Neutrophil (primary cell): ENCODE measurements around the gene RAET1L.
"Not testable (repeated sequence)": the region's sequence is repeated elsewhere in the genome, so short reads cannot be mapped to it uniquely, and the experiment has no call there.

Source experiments
- H3K27ac ChIP-seq: fragments of 200-600 bp; sonication (generic); 2 replicates; pipeline ENCODE4 v1.5.1; 2016; ENCODE audit warnings: mild to moderate bottlenecking, moderate library complexity
- H3K27me3 ChIP-seq: fragments of 200-600 bp; sonication (generic); 2 replicates; pipeline ENCODE4 v1.6.0; 2016; ENCODE audit warnings: mild to moderate bottlenecking
- H3K36me3 ChIP-seq: fragments of 200-600 bp; sonication (generic); 2 replicates; pipeline ENCODE4 v1.5.1; 2017
- H3K4me1 ChIP-seq, 2 experiments: fragments of 200-600 bp in 1 of 2; sonication (generic) in 1 of 2; 1 replicate in 1 of 2; 2 replicates in 1 of 2; pipeline versions ENCODE4 v1.5.1 to v1.6.1; 2013 to 2016; ENCODE audit warnings: low read depth in 1 of 2, low read length in 1 of 2, mild to moderate bottlenecking in 1 of 2, moderate library complexity in 1 of 2; ENCODE audit not compliant: control insufficient read depth in 1 of 2, insufficient read depth in 1 of 2
- H3K4me3 ChIP-seq, 2 experiments: fragments of 200-600 bp in 1 of 2; sonication (generic) in 1 of 2; 1 replicate in 1 of 2; 2 replicates in 1 of 2; pipeline ENCODE4 v1.5.1; 2013 to 2016; ENCODE audit warnings: low read depth in 1 of 2, low read length in 1 of 2, mild to moderate bottlenecking in 1 of 2, moderate library complexity in 1 of 2
- H3K9me3 ChIP-seq: fragments of 200-600 bp; sonication (generic); 2 replicates; pipeline ENCODE4 v1.5.1; 2016
- TF ChIP-seq, protein P1 (sequence below): fragments of 200-600 bp; sonication (generic); IDR thresholded peaks from 2 replicates; pipeline ENCODE4 v1.5.1; 2016; ENCODE audit warnings: antibody characterized with exemption

The RAET1L gene

DNA sequence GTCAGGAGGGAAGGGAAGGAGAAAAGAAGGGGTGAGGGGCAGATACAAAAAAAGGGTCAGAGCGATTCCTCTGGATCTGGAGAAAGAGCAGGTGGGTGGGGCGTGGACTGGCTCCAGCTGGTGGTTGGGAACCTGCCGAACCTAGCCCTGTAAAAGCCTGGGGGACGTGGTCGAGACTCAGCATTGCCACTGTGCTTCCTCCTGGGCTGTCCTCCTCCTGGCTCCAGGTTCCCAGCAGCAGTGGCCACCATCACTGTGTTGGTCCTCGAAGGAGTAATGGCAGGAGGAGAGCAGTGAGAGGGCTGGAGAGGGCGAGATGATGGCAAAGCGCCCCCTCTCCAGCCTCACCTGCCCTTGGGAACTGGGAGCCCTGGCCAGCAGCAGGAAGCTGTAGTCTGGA, 3.5 kb upstream of the RAET1L start:
- Histone ChIP-seq H3K27ac (no peak overlapping the region), H3K9me3 (no peaks in the 10 kb centered on the region), H3K4me3 (no peak overlapping the region), H3K4me1 (no peaks in the 10 kb centered on the region), H3K36me3 (no peaks in the 10 kb centered on the region), H3K27me3 (peaks cover 92% of the 10 kb centered on the region)
- TF ChIP-seq, protein P1, sequence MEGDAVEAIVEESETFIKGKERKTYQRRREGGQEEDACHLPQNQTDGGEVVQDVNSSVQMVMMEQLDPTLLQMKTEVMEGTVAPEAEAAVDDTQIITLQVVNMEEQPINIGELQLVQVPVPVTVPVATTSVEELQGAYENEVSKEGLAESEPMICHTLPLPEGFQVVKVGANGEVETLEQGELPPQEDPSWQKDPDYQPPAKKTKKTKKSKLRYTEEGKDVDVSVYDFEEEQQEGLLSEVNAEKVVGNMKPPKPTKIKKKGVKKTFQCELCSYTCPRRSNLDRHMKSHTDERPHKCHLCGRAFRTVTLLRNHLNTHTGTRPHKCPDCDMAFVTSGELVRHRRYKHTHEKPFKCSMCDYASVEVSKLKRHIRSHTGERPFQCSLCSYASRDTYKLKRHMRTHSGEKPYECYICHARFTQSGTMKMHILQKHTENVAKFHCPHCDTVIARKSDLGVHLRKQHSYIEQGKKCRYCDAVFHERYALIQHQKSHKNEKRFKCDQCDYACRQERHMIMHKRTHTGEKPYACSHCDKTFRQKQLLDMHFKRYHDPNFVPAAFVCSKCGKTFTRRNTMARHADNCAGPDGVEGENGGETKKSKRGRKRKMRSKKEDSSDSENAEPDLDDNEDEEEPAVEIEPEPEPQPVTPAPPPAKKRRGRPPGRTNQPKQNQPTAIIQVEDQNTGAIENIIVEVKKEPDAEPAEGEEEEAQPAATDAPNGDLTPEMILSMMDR: no peak

DNA sequence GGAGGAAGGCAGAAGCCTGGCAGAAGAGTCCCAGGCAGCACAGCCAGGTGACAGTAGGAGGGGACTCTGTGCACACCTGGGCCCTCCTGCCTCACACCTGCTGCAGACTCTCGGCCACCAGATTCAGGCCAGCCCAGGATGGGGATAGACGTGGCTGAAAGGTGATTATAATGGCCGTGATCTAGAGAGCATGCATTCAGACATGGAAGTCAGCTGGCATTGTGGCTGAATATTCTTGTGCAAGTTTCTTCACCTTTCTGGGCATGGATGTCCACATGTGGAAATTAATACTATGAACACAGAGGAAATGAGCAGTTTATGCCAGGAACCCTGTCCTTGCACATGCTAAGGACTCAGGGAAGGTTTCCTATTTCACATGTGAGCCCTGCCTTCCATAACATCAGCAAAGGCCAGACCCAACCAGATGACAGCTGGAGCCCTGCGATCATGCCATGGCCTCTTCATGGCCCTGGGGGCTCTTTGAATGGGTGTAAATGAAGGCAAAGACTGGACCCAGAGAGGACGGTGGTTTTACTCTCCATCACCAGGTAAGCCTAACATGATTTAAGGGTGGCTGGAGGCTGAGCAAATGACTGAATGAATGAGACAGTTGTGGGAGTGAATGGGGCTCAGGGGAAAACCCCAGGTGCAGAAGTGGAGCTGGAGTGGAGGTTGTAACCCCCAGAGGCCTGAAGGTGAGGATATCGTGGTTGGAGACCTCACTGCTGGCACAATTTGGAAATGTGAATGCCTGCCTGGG, 2.7 kb upstream of the RAET1L start:
- Histone ChIP-seq H3K27me3 (peaks cover 91% of the 10 kb centered on the region), H3K36me3 (no peaks in the 10 kb centered on the region)

DNA sequence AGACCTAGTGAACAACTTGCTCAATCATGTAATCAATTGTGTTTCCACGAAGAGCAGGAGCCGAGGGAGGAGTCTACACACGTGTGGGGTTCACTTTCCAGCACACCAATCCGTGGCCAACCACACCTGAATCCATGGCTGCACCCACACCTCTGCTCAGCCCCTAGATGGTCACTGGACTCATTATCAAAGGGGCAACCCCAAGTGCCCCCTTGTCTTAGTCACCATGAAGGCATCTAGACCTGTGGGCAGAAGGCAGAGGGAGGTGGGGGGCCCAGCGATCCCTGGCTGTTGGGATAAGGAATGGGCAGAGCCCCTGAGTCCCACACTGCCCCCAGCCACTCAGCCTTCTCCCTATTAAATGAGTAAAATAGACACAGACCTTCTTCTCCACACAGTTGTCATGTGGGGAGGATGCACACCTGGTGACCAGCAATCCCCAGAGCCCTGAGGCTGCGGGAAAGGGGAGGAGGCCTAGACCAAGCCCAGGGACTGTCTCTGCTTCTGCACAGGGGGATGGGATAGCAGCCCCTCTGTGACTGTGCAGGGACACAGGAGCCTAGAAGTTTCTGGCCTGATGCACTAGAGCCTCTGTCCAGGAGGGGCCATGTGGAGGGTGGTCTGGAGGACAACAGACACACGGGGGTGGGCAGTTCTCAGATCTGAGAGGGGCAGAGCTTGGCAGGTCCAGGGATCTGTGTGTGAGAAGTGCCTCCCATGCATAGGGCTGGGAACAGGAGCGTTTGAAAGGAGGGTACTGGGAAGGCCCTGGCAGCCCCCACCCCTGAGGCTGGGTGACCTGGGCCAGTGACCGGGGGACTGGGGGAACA, 1.9 kb upstream of the RAET1L start:
- Histone ChIP-seq H3K27ac (no peak overlapping the region), H3K4me1 (no peaks in the 10 kb centered on the region), H3K36me3 (no peaks in the 10 kb centered on the region), H3K4me3 (no peak overlapping the region), H3K27me3 (peaks cover 85% of the 10 kb centered on the region), H3K9me3 (no peaks in the 10 kb centered on the region)
- TF ChIP-seq, protein P1: no peak

More for the DNA sequence above, 2.7 kb upstream of the RAET1L start:
- TF ChIP-seq, protein P1: no peak
- Histone ChIP-seq H3K27ac (no peak overlapping the region), H3K4me3 (no peak overlapping the region), H3K4me1 (no peaks in the 10 kb centered on the region), H3K9me3 (no peaks in the 10 kb centered on the region)

DNA sequence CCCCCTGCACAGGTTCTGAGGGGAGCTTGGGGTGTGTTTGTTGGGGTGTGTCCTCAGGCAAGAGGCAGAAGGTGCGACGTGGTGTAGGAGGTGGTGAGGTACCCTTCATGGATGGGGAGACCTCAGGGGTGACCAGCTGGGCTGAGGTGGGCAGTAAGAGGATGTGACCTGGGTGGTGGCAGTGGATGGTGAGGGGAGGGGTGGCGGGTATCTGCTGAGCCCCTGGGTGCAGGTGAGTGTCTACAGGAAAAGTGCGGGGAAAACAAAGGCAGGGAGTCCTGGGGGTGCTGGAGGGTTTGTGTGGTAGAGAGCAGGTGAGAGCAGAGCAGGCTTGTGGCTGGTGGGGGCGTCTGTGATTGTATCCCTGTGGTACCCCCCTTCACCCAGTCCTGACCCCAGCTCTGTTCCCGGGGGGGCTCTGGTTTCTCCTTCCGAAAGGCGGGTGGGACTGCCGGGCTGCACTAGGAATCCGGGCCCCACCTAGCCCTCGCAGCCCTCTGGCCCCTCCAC, 631 bp downstream of the RAET1L start:
- no peak overlapping the region for H3K4me3 ChIP-seq
- no peak overlapping the region for H3K27ac ChIP-seq
- H3K9me3 ChIP-seq: no peaks in the 10 kb centered on the region
- TF ChIP-seq, protein P1: no peak
- H3K36me3 ChIP-seq: no peaks in the 10 kb centered on the region
- no peaks in the 10 kb centered on the region for H3K4me1 ChIP-seq
- H3K27me3 ChIP-seq: peaks cover 70% of the 10 kb centered on the region

DNA sequence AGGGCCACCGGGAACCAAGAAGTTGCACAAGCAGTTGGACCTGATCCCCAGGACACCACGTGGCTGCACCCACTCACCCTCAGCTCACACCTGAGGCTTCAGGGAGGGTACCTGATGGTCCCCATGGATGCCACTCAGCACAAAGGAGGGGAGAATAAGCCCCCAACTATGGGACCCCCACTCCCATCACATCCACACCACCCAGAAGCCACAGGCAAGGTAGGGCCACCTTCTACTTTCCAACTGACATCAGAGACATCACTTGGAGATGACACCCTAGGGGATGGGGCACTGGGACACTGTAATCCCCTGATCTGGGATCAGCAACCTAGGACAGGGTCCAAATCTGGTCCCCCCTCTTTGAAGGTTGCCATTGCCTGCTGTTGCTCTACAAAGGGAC, 1.3 kb downstream of the RAET1L start:
- H3K4me1 ChIP-seq, H3K9me3 ChIP-seq, H3K4me3 ChIP-seq, H3K36me3 ChIP-seq, H3K27ac ChIP-seq: not testable (repeated sequence)
- peaks cover 67% of the 10 kb centered on the region for H3K27me3 ChIP-seq

DNA sequence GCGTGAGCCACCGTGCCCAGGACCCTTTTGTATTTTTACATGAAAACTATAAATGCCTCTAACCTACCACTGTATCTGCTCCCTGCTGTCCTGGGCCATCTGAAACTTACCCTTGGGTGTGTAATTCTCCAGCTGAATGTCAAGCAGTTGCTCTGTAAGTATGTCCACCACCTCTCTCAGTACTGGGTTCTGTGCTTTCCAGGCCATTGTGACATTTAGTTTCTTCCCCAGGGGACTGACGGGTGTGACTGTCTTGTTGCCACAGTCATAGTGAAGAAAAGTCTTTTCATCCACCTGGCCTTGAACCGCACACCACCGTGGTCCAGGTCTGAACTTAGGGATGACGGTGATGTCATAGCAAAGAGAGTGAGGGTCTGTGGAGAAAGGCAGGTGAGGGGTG, 3.5 kb downstream of the RAET1L start:
- H3K36me3 ChIP-seq, H3K27ac ChIP-seq, H3K4me1 ChIP-seq, H3K4me3 ChIP-seq, H3K9me3 ChIP-seq: not testable (repeated sequence)
- peaks cover 67% of the 10 kb centered on the region for H3K27me3 ChIP-seq
